GM06990 (cell line): ENCODE measurements around the gene SOX15.

Experiments
- DNase-seq: peaks from one replicate; pipeline ENCODE4 v3.0.0-alpha.2; 2011; ENCODE audit not compliant: insufficient read length; ENCODE audit errors: extremely low read depth
- H3K27me3 ChIP-seq: replicated peaks from 2 replicates; pipeline ENCODE4 v1.6.0; 2011; ENCODE audit warnings: low read length; ENCODE audit not compliant: control insufficient read depth, insufficient read depth
- H3K36me3 ChIP-seq: 2 replicates; pipeline ENCODE4 v1.5.1; 2011; ENCODE audit warnings: low read length; ENCODE audit not compliant: control insufficient read depth, insufficient read depth
- H3K4me3 ChIP-seq: replicated peaks from 2 replicates; pipeline ENCODE4 v1.5.1; 2011; ENCODE audit warnings: low read depth, mild to moderate bottlenecking, control low read depth, low read length
- TF ChIP-seq, protein P1 (sequence below): IDR thresholded peaks from 2 replicates; pipeline ENCODE4 v1.5.1; 2011; ENCODE audit warnings: low read length, control low read depth, mild to moderate bottlenecking, inconsistent platforms; ENCODE audit not compliant: insufficient read depth, poor library complexity, severe bottlenecking

SOX15 gene

DNA sequence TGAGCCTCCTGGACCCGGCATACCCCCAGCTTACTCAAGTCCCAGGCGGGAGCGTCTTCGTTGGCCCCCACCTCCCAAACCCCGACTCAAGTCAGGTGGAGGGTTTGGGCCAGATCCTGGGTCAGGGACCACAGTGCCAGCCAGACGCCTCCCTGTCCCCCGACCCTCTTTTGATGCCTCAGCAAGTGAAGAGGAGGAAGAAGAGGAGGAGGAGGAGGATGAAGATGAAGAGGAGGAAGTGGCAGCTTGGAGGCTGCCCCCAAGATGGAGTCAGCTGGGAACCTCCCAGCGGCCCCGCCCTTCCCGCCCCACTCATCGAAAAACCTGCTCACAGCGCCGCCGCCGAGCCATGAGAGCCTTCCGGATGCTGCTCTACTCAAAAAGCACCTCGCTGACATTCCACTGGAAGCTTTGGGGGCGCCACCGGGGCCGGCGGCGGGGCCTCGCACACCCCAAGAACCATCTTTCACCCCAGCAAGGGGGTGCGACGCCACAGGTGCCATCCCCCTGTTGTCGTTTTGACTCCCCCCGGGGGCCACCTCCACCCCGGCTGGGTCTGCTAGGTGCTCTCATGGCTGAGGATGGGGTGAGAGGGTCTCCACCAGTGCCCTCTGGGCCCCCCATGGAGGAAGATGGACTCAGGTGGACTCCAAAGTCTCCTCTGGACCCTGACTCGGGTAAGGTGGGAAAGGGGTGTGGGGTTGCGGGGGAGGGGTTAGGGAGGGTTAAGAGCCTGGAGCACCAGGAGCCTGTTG is 26.6 kb downstream of the SOX15 start:
- DNase-seq: no peak
- Histone ChIP-seq H3K4me3 (peak overlapping the region; percentile 86), H3K27me3 (no peaks in the 10 kb centered on the region), H3K36me3 (peaks cover 16% of the 10 kb centered on the region)
- TF ChIP-seq, protein P1, sequence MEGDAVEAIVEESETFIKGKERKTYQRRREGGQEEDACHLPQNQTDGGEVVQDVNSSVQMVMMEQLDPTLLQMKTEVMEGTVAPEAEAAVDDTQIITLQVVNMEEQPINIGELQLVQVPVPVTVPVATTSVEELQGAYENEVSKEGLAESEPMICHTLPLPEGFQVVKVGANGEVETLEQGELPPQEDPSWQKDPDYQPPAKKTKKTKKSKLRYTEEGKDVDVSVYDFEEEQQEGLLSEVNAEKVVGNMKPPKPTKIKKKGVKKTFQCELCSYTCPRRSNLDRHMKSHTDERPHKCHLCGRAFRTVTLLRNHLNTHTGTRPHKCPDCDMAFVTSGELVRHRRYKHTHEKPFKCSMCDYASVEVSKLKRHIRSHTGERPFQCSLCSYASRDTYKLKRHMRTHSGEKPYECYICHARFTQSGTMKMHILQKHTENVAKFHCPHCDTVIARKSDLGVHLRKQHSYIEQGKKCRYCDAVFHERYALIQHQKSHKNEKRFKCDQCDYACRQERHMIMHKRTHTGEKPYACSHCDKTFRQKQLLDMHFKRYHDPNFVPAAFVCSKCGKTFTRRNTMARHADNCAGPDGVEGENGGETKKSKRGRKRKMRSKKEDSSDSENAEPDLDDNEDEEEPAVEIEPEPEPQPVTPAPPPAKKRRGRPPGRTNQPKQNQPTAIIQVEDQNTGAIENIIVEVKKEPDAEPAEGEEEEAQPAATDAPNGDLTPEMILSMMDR: no peak

DNA sequence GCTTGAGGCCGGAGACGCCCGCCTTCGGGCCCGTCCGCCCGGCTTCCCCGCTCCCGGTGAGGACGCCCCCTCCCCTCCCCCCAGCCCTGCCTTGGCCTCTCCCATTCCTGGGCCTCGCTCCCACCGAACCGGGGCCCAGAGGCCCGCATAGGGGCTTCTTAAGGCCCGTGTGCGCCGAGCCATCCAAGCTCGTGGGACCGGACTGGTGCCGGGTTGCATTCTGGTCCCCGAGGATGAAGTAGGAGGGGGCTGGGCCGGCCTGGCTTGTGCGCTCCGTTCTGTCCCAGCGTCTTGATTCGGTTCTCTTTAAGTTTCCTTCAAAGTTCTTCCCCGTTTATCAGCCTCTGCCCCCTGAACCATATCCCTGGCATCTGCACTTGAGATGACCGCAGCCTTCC is 27.7 kb downstream of the SOX15 start:
- H3K27me3 ChIP-seq: no peaks in the 10 kb centered on the region
- TF ChIP-seq, protein P1: no peak
- peak overlapping the region; percentile 86 for H3K4me3 ChIP-seq
- no peak for DNase-seq
- peaks cover 16% of the 10 kb centered on the region for H3K36me3 ChIP-seq

DNA sequence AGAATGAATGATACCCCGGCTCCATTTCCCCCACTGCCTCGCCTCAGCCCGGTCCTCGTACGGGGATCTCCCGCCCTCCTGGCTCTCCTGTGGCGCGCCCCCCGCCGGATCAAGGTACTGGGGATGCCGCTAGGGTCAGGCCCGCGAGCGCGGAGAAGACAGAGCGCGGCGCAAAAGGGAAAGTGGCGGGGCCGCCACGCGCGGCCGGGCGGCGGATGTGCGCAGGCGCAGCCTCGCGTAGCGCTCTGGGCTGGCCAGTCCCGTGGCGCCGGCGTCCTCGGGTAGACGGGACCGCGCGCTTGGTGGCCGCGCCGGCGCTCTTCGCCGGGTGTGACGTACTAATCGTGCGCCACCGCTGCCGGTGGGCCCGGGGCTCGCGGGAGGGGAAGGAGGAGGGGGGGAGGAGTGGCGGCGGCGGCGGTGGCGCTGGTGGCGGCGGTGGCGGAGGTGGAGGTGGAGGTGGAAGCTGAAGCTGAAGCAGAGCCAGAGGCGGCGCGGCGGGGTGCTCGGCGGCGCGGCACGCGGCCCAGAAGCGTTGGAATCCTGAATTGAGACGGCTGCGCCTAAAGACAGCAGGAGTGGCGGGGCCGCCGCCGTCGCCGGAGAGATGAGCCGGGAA is 28.2 kb downstream of the SOX15 start, which contains the start of gene SENP3:
SENP3 (plus strand) TSS at position 331 of the 619 bp plus-strand sequence. CDS start 1,158 bp downstream, outside the sequence.
- TF ChIP-seq, protein P1: no peak
- peak within 1 kb of the TSS; percentile 86 for H3K4me3 ChIP-seq
- H3K27me3 ChIP-seq: no peaks in the 10 kb centered on the region
- peaks cover 14% of the 10 kb centered on the region for H3K36me3 ChIP-seq
- DNase-seq: peak; percentile 93

DNA sequence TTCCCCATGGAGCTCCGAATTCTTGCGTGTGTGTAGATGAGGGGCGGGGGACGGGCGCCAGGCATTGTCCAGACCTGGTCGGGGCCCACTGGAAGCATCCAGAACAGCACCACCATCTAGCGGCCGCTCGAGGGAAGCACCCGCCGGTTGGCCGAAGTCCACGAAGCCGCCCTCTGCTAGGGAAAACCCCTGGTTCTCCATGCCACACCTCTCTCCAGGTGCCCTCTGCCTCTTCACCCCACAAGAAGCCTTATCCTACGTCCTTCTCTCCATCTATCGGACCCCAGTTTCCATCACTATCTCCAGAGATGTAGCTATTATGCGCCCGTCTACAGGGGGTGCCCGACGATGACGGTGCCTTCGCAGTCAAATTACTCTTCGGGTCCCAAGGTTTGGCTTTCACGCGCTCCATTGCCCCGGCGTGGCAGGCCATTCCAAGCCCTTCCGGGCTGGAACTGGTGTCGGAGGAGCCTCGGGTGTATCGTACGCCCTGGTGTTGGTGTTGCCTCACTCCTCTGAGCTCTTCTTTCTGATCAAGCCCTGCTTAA is 28.8 kb downstream of the SOX15 start:
- peak overlapping the region; percentile 86 for H3K4me3 ChIP-seq
- peak; percentile 87 for DNase-seq
- TF ChIP-seq, protein P1: peak; percentile 92
- peaks cover 14% of the 10 kb centered on the region for H3K36me3 ChIP-seq
- no peaks in the 10 kb centered on the region for H3K27me3 ChIP-seq

DNA sequence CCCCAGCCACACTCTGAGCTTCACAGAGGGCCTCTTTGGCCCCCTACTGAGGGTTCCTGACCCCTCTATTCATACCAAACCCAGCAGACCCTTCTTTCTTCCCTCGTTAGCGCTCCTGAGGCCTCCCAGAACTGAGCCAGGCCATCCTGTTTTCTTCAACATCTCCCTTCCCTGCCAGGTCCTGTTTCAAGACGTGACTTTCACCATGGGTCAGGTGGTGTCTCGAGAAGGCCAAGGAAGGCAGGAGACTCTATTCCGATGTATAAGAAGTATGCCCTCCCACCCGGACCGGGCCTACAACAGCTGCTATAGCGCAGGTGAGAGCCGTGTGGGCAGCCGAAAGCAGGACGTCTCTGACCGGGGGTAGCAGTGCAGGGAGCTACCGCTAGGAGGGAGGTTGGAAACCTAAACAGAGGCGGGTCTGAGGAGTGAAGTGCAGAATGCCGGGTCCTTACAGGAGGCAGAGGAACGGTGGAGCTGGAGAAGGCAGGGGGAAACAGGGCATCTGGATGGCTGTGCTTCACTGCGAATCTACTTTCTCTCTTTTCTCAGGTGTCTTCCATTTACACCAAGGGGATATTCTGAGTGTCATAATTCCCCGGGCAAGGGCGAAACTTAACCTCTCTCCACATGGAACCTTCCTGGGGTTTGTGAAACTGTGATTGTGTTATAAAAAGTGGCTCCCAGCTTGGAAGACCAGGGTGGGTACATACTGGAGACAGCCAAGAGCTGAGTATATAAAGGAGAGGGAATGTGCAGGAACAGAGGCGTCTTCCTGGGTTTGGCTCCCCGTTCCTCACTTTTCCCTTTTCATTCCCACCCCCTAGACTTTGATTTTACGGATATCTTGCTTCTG is 29.5 kb downstream of the SOX15 start:
- peak overlapping the region; percentile 37 for H3K4me3 ChIP-seq

More for the DNA sequence above, 29.5 kb downstream of the SOX15 start:
- TF ChIP-seq, protein P1: peak; percentile 84
- Histone ChIP-seq H3K27me3 (no peaks in the 10 kb centered on the region), H3K36me3 (peaks cover 12% of the 10 kb centered on the region)
- peak; percentile 58 for DNase-seq
